Epidermal melanocyte (primary cell): ENCODE results near the gene ROCK1.
A peak's percentile ranks its signal among the peaks of the same experiment; 100 is the strongest.
"Not testable (repeated sequence)": the region's sequence is repeated elsewhere in the genome, so short reads cannot be mapped to it uniquely, and the experiment has no call there.

Source experiments
- DNase-seq: peaks from one replicate; pipeline ENCODE4 v3.0.0; 2011; ENCODE audit warnings: low spot score; ENCODE audit not compliant: insufficient read length

ROCK1 gene

GRCh38 chr18:21111346-21112139 is at the start of gene ROCK1:
Gene ROCK1 (minus strand): TSS chr18:21111813. CDS start chr18:21110910, 903 bp downstream.
- peak; percentile 69 for DNase-seq

- no peak for DNase-seq
These were observed 43.8 kb upstream of the ROCK1 start for GRCh38 chr18:21155443-21155842.

GRCh38 chr18:21146016-21146415 is 34.4 kb upstream of the ROCK1 start:
- DNase-seq, result no peak

- no peak for DNase-seq
These were observed 33.8 kb upstream of the ROCK1 start for GRCh38 chr18:21145371-21145770.

GRCh38 chr18:21141668-21142422 is 30.2 kb upstream of the ROCK1 start:
- no peak for DNase-seq

- not testable (repeated sequence) for DNase-seq
These were observed 26.3 kb upstream of the ROCK1 start for GRCh38 chr18:21137719-21138488.

GRCh38 chr18:21134895-21135294 is 23.3 kb upstream of the ROCK1 start:
- DNase-seq, result no peak

- no peak for DNase-seq
These were observed 20.8 kb upstream of the ROCK1 start for GRCh38 chr18:21132398-21132918.

GRCh38 chr18:21131698-21132227 is 20.1 kb upstream of the ROCK1 start:
- DNase-seq, result no peak

- no peak for DNase-seq
These were observed 18.1 kb upstream of the ROCK1 start for GRCh38 chr18:21129566-21130216.

GRCh38 chr18:21123290-21123926 is 11.8 kb upstream of the ROCK1 start:
- no peak for DNase-seq

GRCh38 chr18:21118806-21119205 is 7.2 kb upstream of the ROCK1 start:
- no peak for DNase-seq

- DNase-seq, result no peak
These were observed 6.0 kb upstream of the ROCK1 start for GRCh38 chr18:21117409-21118131.

- no peak for DNase-seq
These were observed 4.2 kb upstream of the ROCK1 start for GRCh38 chr18:21115519-21116411.

- DNase-seq, result no peak
These were observed 1.0 kb upstream of the ROCK1 start for GRCh38 chr18:21112543-21113105.

- DNase-seq, result no peak
These were observed 494 bp upstream of the ROCK1 start for GRCh38 chr18:21112140-21112473.

GRCh38 chr18:21110713-21111345 is 784 bp downstream of the ROCK1 start:
- DNase-seq, result no peak
